ENCODE results near the gene TMEM232. TPM values are rescaled to one million over a fixed set of nuclear protein-coding genes. Genes with fewer than 3 reads are reported as not detected.
"Not testable (repeated sequence)": the region's sequence is repeated elsewhere in the genome, so short reads cannot be mapped to it uniquely, and the experiment has no call there.

Gene TMEM232
- total RNA-seq, 2 donors from 2014 or later, result 3.9 to 4.2 TPM

GRCh38 chr5:110536120-110537115, 190.1 kb downstream of the TMEM232 start:
- DNase-seq, result peak; percentile 74
- H3K9ac ChIP-seq (ENCODE audit: extremely low read depth, low read length, poor library complexity, severe bottlenecking), result no peak overlapping the region
- H3K27me3 Mint-ChIP-seq (ENCODE audit: insufficient read depth), result no peaks in the 10 kb centered on the region
- H3K27ac ChIP-seq (ENCODE audit: low read depth, low read length), result peak overlapping the region; percentile 54
- H3K4me1 Mint-ChIP-seq, result peaks cover 12% of the 10 kb centered on the region
- H3K4me1 ChIP-seq (ENCODE audit: control insufficient read depth, insufficient read depth, low read length), result peaks cover 10% of the 10 kb centered on the region
- 44 to 58% methylated on average over 3 to 6 of the region's 6 CpGs for WGBS, 2 experiments (ENCODE audit: insufficient coverage in 1 of 2, insufficient read length in 1 of 2)
- no peak overlapping the region for H3K27ac Mint-ChIP-seq
- no peak for TF ChIP-seq CTCF (conservative IDR thresholded peaks at IDR 0.05)
- H3K9me3 Mint-ChIP-seq, result no peaks in the 10 kb centered on the region
- H3K36me3 ChIP-seq (ENCODE audit: control insufficient read depth, insufficient read depth, low read length), result no peaks in the 10 kb centered on the region
- no peaks in the 10 kb centered on the region for H3K9me3 ChIP-seq (ENCODE audit: control insufficient read depth, low read length)
- no peak overlapping the region for H3K4me3 Mint-ChIP-seq
- H3K4me3 ChIP-seq (ENCODE audit: low read length), result peak overlapping the region; percentile 20
- peaks cover 4% of the 10 kb centered on the region for H3K27me3 ChIP-seq (ENCODE audit: control insufficient read depth, insufficient read depth, low read length, poor library complexity, severe bottlenecking)
- no peaks in the 10 kb centered on the region for H3K36me3 Mint-ChIP-seq (ENCODE audit: low read depth)

- H3K9ac ChIP-seq (ENCODE audit: extremely low read depth, low read length, poor library complexity, severe bottlenecking), result peak overlapping the region; percentile 38
- H3K36me3 Mint-ChIP-seq (ENCODE audit: low read depth); H3K27me3 Mint-ChIP-seq (ENCODE audit: insufficient read depth); H3K9me3 Mint-ChIP-seq; H3K27ac ChIP-seq (ENCODE audit: low read depth, low read length); H3K27me3 ChIP-seq (ENCODE audit: control insufficient read depth, insufficient read depth, low read length, poor library complexity, severe bottlenecking); H3K4me3 Mint-ChIP-seq; H3K27ac Mint-ChIP-seq; H3K36me3 ChIP-seq (ENCODE audit: control insufficient read depth, insufficient read depth, low read length); H3K4me1 ChIP-seq (ENCODE audit: control insufficient read depth, insufficient read depth, low read length); H3K4me1 Mint-ChIP-seq; H3K9me3 ChIP-seq (ENCODE audit: control insufficient read depth, low read length); H3K4me3 ChIP-seq (ENCODE audit: low read length): not testable (repeated sequence)
- 20 to 31% methylated on average over 2 to 5 of the region's 7 CpGs for WGBS, 2 experiments (ENCODE audit: insufficient coverage in 1 of 2, insufficient read length in 1 of 2)
- DNase-seq, result peak; percentile 82
Measured at GRCh38 chr5:110535146-110535545, 191.3 kb downstream of the TMEM232 start.

- H3K27ac ChIP-seq (ENCODE audit: low read depth, low read length), result no peak overlapping the region
- Mint-ChIP-seq H3K4me1 (no peaks in the 10 kb centered on the region), H3K4me3 (no peak overlapping the region), H3K27me3 (ENCODE audit: insufficient read depth) (no peaks in the 10 kb centered on the region), H3K36me3 (ENCODE audit: low read depth) (peaks cover 7% of the 10 kb centered on the region), H3K9me3 (peaks cover 12% of the 10 kb centered on the region), H3K27ac (no peak overlapping the region)
- no peaks in the 10 kb centered on the region for H3K36me3 ChIP-seq (ENCODE audit: control insufficient read depth, insufficient read depth, low read length)
- no peak for TF ChIP-seq CTCF (conservative IDR thresholded peaks at IDR 0.05)
- WGBS, 2 experiments (ENCODE audit: insufficient coverage in 1 of 2, insufficient read length in 1 of 2), result no CpG with 5 or more reads among the region's 1 CpG
- peaks cover 11% of the 10 kb centered on the region for H3K9me3 ChIP-seq (ENCODE audit: control insufficient read depth, low read length)
- no peak overlapping the region for H3K4me3 ChIP-seq (ENCODE audit: low read length)
- DNase-seq, result no peak
- no peaks in the 10 kb centered on the region for H3K27me3 ChIP-seq (ENCODE audit: control insufficient read depth, insufficient read depth, low read length, poor library complexity, severe bottlenecking)
- H3K4me1 ChIP-seq (ENCODE audit: control insufficient read depth, insufficient read depth, low read length), result no peaks in the 10 kb centered on the region
- H3K9ac ChIP-seq (ENCODE audit: extremely low read depth, low read length, poor library complexity, severe bottlenecking), result no peak overlapping the region
Measured at GRCh38 chr5:110525762-110526161, 200.7 kb downstream of the TMEM232 start.

Measured in endodermal cell (in vitro differentiated cells).